GM12892 (cell line): ENCODE results near the gene C20orf204.

Experiments
- DNase-seq: peaks from one replicate; pipeline ENCODE4 v3.0.0; 2011; ENCODE audit not compliant: insufficient read length
- FAIRE-seq: peaks from 2 replicates; lab custom pipeline; 2011; peaks lifted over from hg19 to GRCh38; lab: Jason Lieb, UNC
- POLR2A ChIP-seq: IDR thresholded peaks from 2 replicates; pipeline ENCODE4 v1.6.1; 2011; ENCODE audit warnings: low read depth, low read length, control low read depth
- POLR2AphosphoS5 ChIP-seq: IDR thresholded peaks from 2 replicates; pipeline ENCODE4 v1.6.1; 2011; ENCODE audit warnings: low read depth, low read length, control low read depth
- TAF1 ChIP-seq: IDR thresholded peaks from 2 replicates; pipeline ENCODE4 v1.6.1; 2011; ENCODE audit warnings: low read depth, mild to moderate bottlenecking, control low read depth, low read length, borderline replicate concordance

The C20orf204 gene

DNA sequence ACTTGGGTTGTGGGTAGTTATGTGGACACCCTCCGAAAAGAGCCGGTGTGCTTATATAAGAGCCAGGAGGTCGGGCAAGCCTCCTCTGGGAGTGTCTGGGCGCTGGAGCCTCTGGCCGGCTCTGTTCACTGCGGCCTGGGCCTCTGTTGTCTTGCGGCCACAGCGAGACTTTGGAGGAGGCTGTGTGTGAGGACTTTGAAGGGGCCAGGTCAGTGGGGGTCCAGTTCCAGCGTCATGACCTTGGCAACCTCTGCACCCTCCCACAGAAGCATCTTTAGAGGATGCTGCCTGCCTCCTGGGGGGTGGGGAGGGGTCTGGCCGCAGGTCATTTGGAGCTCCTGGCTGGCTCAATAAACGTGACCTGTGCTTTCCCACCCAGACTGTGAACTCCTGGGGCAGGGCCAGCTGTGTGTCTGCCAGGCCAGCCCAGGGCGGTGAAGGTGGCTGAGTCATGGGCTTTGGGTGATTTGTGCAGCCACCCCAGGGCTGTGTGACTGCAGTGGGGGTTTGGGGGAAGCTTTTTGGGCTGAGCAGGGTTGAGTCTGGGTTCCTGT, 28.2 kb downstream of the C20orf204 start:
- no peak for TF ChIP-seq TAF1
- no peak for TF ChIP-seq POLR2A
- no peak for TF ChIP-seq POLR2AphosphoS5
- DNase-seq, result no peak
- no peak for FAIRE-seq

DNA sequence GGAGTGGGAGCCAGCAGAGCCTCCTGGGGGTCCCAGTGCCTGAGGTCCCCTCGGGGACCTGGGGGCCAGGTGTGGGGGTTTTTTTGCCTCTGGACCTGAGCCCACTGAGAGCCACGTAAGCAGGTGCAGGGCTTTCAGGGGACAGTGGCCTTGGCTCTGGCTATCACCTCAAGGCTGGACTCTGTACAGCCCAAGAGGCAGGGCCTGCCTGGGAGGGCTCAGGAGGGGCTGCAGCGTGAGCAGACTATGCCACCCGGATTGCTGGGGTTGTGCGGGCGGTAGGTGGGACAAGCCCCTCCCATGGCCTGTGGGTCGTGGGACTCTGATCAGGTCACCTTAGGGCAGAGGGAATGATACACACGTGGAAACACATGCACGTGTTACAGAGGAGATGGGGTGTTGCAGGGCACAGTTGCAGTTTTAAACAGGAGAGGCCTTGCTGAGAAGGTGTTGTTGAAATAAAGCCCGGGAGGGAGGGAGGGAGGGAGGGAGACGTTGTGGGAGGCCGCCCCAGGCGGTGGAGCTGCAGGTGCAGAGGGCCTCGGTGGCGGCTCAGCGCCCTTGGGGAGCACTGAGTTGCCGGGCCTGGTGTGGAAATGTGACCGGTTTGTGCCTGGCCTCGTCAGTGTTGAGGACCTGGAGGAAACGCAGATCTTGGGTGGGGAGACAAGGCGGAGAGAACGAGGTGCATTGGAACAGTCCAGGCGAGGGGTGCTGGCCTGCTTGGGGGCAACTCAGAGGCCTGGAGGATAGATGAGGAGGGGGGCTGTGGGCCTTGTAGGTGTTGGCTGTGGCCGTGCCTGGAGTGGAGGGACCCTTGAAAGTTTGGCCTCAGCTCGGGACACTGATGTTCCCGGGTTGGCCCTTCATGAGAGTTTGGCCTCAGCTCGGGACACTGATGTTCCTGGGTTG, 29.3 kb downstream of the C20orf204 start:
- DNase-seq (no peak), FAIRE-seq (no peak)
- TF ChIP-seq POLR2A (no peak), POLR2AphosphoS5 (no peak), TAF1 (no peak)

DNA sequence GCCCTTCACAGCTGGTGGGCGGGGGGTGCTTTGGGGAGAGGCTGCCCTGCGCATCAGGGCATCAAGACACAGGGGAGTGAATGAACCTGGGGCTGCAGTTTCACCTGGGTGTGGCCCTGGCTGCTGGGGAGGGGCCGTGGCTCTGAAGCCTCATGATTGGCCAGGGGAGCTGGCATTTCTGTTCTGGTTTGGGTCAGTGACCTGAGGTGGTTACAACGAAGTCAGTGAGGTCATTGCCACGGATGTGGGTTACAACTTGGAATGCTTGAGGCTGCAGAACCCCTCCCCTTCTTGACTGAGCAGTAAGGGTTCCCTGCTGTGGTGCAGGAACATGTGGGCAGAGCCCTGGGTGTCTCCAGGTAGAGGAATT, 30.0 kb downstream of the C20orf204 start:
- no peak for TF ChIP-seq POLR2AphosphoS5
- TF ChIP-seq TAF1, result no peak
- TF ChIP-seq POLR2A, result no peak
- DNase-seq (peak; percentile 75), FAIRE-seq (peak; percentile 17)

DNA sequence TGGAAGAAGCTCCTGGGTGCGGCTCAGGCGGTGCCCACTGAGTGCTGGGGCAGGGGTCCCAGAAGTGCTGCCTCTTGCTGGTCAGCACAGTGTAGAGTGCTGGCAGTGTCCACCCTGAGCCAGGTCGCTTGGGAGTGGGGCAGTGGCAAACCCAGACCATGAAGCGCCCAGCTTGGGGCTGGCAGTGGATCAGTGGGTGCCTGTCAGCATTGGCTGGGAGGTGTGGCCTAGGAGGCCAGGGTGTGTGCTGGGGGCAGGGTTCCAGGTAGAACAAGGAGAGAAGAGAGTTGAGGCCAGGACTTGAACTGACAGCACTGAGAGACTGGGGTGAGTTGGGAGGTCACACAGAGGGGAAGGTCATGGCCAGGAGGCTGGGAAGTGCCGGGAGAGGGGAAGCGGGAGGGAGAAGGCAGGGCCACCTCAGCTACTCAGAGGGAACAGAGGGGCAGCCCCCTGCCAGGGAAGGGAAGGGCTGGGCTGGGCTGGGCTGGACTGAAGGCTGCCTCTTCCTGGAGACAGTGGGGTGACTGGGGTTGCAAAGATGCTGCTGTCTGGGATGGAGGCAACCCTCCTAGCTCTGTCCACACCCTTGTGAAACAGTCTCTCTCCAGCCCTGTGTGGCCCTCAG, 31.1 kb downstream of the C20orf204 start:
- no peak for FAIRE-seq
- TF ChIP-seq POLR2AphosphoS5, result no peak
- TF ChIP-seq TAF1, result no peak
- TF ChIP-seq POLR2A, result no peak
- no peak for DNase-seq

DNA sequence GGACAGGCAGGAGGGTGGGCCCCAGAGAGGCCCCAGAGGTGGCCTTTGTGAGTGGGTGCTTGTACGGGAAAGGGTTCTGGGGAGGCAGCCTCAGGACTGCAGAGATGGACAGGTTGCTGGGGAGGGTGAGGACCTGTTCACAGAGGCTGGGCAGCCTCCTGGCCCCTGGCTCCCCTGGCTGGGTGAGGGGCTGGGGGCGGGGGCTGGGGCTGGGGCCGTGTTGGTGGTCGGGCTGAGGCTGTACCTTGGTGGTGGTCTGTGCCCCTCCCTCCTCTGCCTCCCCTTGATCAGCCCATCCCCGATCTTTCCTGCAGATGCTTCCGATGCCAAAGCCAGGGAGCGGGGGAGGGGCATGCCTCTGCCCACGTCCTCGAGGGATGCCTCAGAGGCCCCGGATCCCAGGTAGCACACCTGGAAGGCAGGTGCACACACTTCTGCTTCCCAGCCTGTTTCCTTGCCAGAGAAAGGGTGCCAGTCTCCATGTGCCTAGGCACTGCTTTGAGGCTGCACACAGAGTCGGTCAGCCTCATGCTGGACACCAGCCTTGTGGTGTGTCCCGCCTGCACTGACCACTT, 31.8 kb downstream of the C20orf204 start:
- no peak for TF ChIP-seq POLR2A
- no peak for TF ChIP-seq POLR2AphosphoS5
- TF ChIP-seq TAF1, result no peak
- FAIRE-seq, result no peak
- DNase-seq, result no peak

DNA sequence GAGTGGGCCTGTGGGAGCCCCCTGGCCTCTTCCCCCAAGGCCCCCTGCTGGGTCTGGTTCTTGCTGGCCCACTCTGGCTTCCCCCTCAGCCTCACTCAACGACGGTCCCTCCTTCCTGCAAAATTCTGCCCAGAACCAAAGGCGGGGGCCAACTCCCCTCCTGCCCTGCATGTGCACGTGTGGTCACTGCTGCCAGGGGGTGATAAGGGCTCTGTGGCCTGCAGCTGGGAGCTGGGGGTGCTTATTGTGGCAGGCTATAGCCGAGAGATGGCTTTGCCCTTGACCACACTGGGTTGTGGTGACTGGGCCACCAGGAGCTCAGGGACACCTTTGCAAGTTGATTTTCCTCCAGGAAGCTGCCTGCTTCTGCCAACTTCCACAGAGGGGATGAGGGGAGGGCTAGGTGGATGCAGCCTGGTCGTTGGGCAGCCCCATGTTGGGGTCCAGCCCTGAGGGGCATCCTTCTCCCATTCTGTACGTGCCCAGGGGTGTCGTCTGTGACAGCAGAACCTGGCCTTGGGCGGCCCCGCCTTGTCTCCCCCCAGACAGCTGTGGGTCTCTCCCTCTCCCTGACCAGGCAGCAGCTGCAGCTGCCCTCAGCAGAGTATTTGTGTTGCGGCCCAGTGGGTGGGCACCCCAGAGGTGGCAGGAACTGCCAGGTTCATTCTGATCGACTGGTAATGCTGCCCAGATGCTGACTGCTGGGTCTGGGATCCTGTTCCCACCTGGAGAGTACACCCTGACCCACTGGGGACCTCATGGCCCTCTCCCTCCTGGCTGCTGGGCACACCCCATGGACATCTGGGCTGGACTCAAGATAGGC, 32.6 kb downstream of the C20orf204 start:
- no peak for FAIRE-seq
- TF ChIP-seq POLR2A (no peak; the same call in 1 of the 2 replicates), TAF1 (no peak), POLR2AphosphoS5 (no peak; the same call in 1 of the 2 replicates)
- DNase-seq, result no peak

DNA sequence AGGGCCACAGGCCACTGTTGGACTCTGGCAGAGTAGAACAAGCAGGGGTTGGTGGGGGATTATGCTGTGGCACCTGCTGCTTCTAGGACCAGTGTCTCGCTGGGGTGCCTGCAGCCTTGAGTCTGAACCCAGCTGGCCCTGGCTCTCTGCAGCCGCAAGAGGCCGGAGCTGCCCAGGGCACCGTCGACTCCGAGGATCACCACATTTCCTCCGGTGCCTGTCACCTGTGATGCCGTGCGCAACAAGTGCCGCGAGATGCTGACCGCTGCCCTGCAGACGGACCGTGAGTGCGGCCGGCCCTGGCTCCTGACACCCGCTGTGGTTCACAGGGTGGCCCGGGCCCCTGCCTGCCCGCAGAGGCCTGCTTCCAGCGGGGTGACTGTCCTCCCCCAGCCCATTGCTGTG, 33.2 kb downstream of the C20orf204 start:
- no peak for DNase-seq
- TF ChIP-seq TAF1 (no peak), POLR2A (no peak), POLR2AphosphoS5 (no peak)
- no peak for FAIRE-seq

DNA sequence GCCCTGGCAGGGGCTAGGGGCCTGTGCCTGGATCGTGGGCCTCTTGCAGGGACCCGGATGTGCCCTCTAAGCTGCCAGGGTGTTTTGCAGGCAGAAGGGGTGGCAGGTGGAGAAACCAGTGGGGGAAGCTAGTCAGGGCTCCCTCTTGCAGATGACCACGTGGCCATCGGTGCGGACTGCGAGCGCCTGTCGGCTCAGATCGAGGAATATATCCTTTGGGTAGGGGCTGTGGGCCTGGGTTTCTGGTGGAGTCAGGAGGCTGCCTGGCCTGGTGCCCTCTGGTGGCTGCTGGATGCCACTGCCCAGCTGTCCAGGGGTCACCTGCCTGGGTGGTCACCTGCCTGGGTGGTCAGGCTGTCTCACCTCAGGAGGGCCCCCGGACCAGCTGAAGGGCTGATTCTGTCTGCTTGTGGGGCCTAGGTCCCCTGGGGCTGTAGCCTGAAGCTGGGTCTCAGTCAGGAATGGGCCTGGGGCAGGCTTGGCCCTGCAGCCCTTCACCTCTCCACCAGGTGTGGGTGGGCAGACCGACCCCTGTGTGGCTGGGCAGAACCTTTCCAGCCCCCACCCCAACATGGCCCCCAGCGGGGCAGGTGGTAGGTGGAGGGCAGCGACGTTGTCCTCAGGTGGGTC, 33.7 kb downstream of the C20orf204 start:
- DNase-seq, result peak; percentile 67
- TF ChIP-seq POLR2AphosphoS5 (no peak), POLR2A (no peak), TAF1 (no peak)
- peak; percentile 56 for FAIRE-seq

DNA sequence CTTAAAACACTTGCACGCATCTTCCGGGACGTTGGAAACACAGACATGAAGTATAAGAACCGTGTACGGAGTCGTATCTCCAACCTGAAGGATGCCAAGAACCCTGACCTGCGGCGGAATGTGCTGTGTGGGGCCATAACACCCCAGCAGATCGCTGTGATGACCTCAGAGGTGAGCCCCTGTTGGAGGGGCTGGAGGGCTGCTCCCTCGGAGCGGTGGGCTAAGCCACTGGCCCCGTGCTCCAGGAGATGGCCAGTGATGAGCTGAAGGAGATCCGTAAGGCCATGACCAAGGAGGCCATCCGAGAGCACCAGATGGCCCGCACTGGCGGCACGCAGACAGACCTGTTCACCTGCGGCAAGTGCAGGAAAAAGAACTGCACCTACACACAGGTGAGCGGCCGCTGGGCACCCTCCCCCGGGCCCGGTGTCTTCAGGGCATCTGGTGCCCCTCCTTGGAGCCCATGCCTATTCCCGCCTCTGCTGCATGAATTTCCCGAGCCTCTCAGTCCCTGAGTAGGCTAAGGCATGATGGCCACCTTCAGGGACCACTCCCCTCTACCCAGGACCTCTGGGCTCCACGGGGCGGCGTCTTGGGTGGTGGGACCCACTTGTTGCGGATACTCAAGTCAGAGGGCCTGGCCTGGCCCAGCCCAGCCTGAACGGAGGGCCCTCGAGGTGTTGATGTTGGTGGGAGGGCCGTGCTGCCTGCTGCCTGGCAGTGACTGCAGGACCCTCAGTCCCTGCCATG, 34.4 kb downstream of the C20orf204 start:
- DNase-seq (no peak), FAIRE-seq (no peak)
- no peak for TF ChIP-seq POLR2AphosphoS5
- no peak for TF ChIP-seq TAF1
- no peak for TF ChIP-seq POLR2A
